ENCODE results near the gene LTBP2.

Gene LTBP2

GRCh38 chr14:74486164-74486563 lies 125.9 kb downstream of the LTBP2 start:
- no peak overlapping the region for H3K27ac ChIP-seq (ENCODE audit: low read depth, low read length)
- H3K79me2 ChIP-seq (ENCODE audit: control insufficient read depth, low read length): no peaks in the 10 kb centered on the region
- H3K4me1 ChIP-seq (ENCODE audit: control insufficient read depth, low read length): peaks cover 3% of the 10 kb centered on the region; the same call in 1 of the 2 replicates
- no peaks in the 10 kb centered on the region for H3K27me3 ChIP-seq (ENCODE audit: control insufficient read depth, low read length)
- H3K4me2 ChIP-seq (ENCODE audit: low read length): no peak overlapping the region
- no peaks in the 10 kb centered on the region for H3K9me2 ChIP-seq (replicated peaks; ENCODE audit: control insufficient read depth, low read length)
- no peak overlapping the region for H3K4me3 ChIP-seq (ENCODE audit: low read length)
- H3K9me3 ChIP-seq (ENCODE audit: control insufficient read depth, insufficient read depth, low read length): no peaks in the 10 kb centered on the region
- no peaks in the 10 kb centered on the region for H3K36me3 ChIP-seq (ENCODE audit: control insufficient read depth, low read length)
- no peak for TF ChIP-seq EZH2phosphoT487 (IDR thresholded peaks at IDR 0.05; ENCODE audit: borderline replicate concordance, low read length)
- no peak for TF ChIP-seq CTCF (IDR thresholded peaks at IDR 0.05; ENCODE audit: low read depth, low read length, poor library complexity, severe bottlenecking)
- H4K20me1 ChIP-seq (ENCODE audit: control insufficient read depth, insufficient read depth, low read depth, low read length): no peaks in the 10 kb centered on the region
- H3F3A ChIP-seq (ENCODE audit: control insufficient read depth, insufficient read depth): no peaks in the 10 kb centered on the region

- no peaks in the 10 kb centered on the region for H3K36me3 ChIP-seq (ENCODE audit: control insufficient read depth, low read length)
- no peaks in the 10 kb centered on the region for H3F3A ChIP-seq (ENCODE audit: control insufficient read depth, insufficient read depth)
- no peaks in the 10 kb centered on the region for H3K9me2 ChIP-seq (replicated peaks; ENCODE audit: control insufficient read depth, low read length)
- no peaks in the 10 kb centered on the region for H3K9me3 ChIP-seq (ENCODE audit: control insufficient read depth, insufficient read depth, low read length)
- H3K79me2 ChIP-seq (ENCODE audit: control insufficient read depth, low read length): no peaks in the 10 kb centered on the region
- H3K4me2 ChIP-seq (ENCODE audit: low read length): no peak overlapping the region
- no peaks in the 10 kb centered on the region for H3K4me1 ChIP-seq (ENCODE audit: control insufficient read depth, low read length)
- no peaks in the 10 kb centered on the region for H3K27me3 ChIP-seq (ENCODE audit: control insufficient read depth, low read length)
- H3K27ac ChIP-seq (ENCODE audit: low read depth, low read length): no peak overlapping the region
- no peaks in the 10 kb centered on the region for H4K20me1 ChIP-seq (ENCODE audit: control insufficient read depth, insufficient read depth, low read depth, low read length)
- no peak for TF ChIP-seq CTCF (IDR thresholded peaks at IDR 0.05; ENCODE audit: low read depth, low read length, poor library complexity, severe bottlenecking)
- TF ChIP-seq EZH2phosphoT487 (IDR thresholded peaks at IDR 0.05; ENCODE audit: borderline replicate concordance, low read length): no peak
- H3K4me3 ChIP-seq (ENCODE audit: low read length): no peak overlapping the region
Observed at GRCh38 chr14:74483321-74483720, 128.7 kb downstream of the LTBP2 start.

GRCh38 chr14:74482571-74482970 lies 129.5 kb downstream of the LTBP2 start:
- H3K36me3 ChIP-seq (ENCODE audit: control insufficient read depth, low read length): no peaks in the 10 kb centered on the region
- no peaks in the 10 kb centered on the region for H3K4me1 ChIP-seq (ENCODE audit: control insufficient read depth, low read length)
- no peak overlapping the region for H3K4me2 ChIP-seq (ENCODE audit: low read length)
- no peaks in the 10 kb centered on the region for H3K79me2 ChIP-seq (ENCODE audit: control insufficient read depth, low read length)
- no peaks in the 10 kb centered on the region for H4K20me1 ChIP-seq (ENCODE audit: control insufficient read depth, insufficient read depth, low read depth, low read length)
- no peaks in the 10 kb centered on the region for H3F3A ChIP-seq (ENCODE audit: control insufficient read depth, insufficient read depth)
- no peaks in the 10 kb centered on the region for H3K9me2 ChIP-seq (replicated peaks; ENCODE audit: control insufficient read depth, low read length)
- no peak overlapping the region for H3K27ac ChIP-seq (ENCODE audit: low read depth, low read length)
- TF ChIP-seq CTCF (IDR thresholded peaks at IDR 0.05; ENCODE audit: low read depth, low read length, poor library complexity, severe bottlenecking): no peak
- no peak for TF ChIP-seq EZH2phosphoT487 (IDR thresholded peaks at IDR 0.05; ENCODE audit: borderline replicate concordance, low read length)
- H3K9me3 ChIP-seq (ENCODE audit: control insufficient read depth, insufficient read depth, low read length): no peaks in the 10 kb centered on the region
- no peak overlapping the region for H3K4me3 ChIP-seq (ENCODE audit: low read length)
- no peaks in the 10 kb centered on the region for H3K27me3 ChIP-seq (ENCODE audit: control insufficient read depth, low read length)

- Histone ChIP-seq H4K20me1 (ENCODE audit: control insufficient read depth, insufficient read depth, low read depth, low read length) (no peaks in the 10 kb centered on the region), H3K4me1 (ENCODE audit: control insufficient read depth, low read length) (no peaks in the 10 kb centered on the region), H3K9me2 (replicated peaks; ENCODE audit: control insufficient read depth, low read length) (no peaks in the 10 kb centered on the region), H3K4me3 (ENCODE audit: low read length) (no peak overlapping the region), H3K27ac (ENCODE audit: low read depth, low read length) (no peak overlapping the region), H3K9me3 (ENCODE audit: control insufficient read depth, insufficient read depth, low read length) (no peaks in the 10 kb centered on the region), H3F3A (ENCODE audit: control insufficient read depth, insufficient read depth) (no peaks in the 10 kb centered on the region), H3K27me3 (ENCODE audit: control insufficient read depth, low read length) (no peaks in the 10 kb centered on the region), H3K4me2 (ENCODE audit: low read length) (no peak overlapping the region), H3K79me2 (ENCODE audit: control insufficient read depth, low read length) (no peaks in the 10 kb centered on the region), H3K36me3 (ENCODE audit: control insufficient read depth, low read length) (no peaks in the 10 kb centered on the region)
- TF ChIP-seq EZH2phosphoT487 (IDR thresholded peaks at IDR 0.05; ENCODE audit: borderline replicate concordance, low read length): no peak
- TF ChIP-seq CTCF (IDR thresholded peaks at IDR 0.05; ENCODE audit: low read depth, low read length, poor library complexity, severe bottlenecking): no peak
Observed at GRCh38 chr14:74480046-74480445, 132.0 kb downstream of the LTBP2 start.

All from DOHH2 (cell line).